CD4-positive, alpha-beta T cell (primary cell): ENCODE measurements around the gene MPZL3. TPM values are rescaled to one million over a fixed set of nuclear protein-coding genes. Genes with fewer than 3 reads are reported as not detected.

ENCODE experiments used
- ATAC-seq: fragments of 200-7000 bp; cut with Tn5 transposase; one replicate; pipeline ENCODE4 v1.10.0; 2022; ENCODE audit warnings: mild to moderate bottlenecking; ENCODE audit not compliant: poor library complexity
- CTCF ChIA-PET: fragments of 350-600 bp; sonication (Branson Sonifier 250); formaldehyde crosslinking; loops from one replicate; lab custom pipeline; 2021; ENCODE audit warnings: antibody characterized with exemption, inconsistent platforms; lab: Charles Lee
- POLR2A ChIA-PET: fragments of 350-600 bp; sonication (Branson Sonifier 250); formaldehyde crosslinking; loops from one replicate; lab custom pipeline; 2021; ENCODE audit warnings: antibody characterized with exemption, inconsistent platforms; lab: Charles Lee
- DNase-seq, 14 experiments: peaks; one replicate each; pipeline ENCODE4 v3.0.0-alpha.2; 2013 to 2020; ENCODE audit warnings: mixed read lengths in 2 of 14
- H3K27ac ChIP-seq, 2 donors: one replicate each; pipeline versions ENCODE4 v1.5.1 to v1.7.0; 2013; ENCODE audit warnings: low read length in 2 of 2, low read depth in 1 of 2, mild to moderate bottlenecking in 1 of 2
- H3K27me3 ChIP-seq, 2 experiments: 1 replicate in 1 of 2; 2 replicates in 1 of 2; pipeline versions ENCODE4 v1.6.1 to v1.7.0; 2013; ENCODE audit warnings: low read length in 2 of 2, control low read depth in 1 of 2, mild to moderate bottlenecking in 1 of 2, moderate library complexity in 1 of 2; ENCODE audit not compliant: insufficient read depth in 2 of 2, control insufficient read depth in 1 of 2
- H3K36me3 ChIP-seq: one replicate; pipeline ENCODE4 v1.6.1; 2013; ENCODE audit warnings: low read length, control low read depth; ENCODE audit not compliant: insufficient read depth
- H3K4me1 ChIP-seq: one replicate; pipeline ENCODE4 v1.6.1; 2013; ENCODE audit warnings: low read length, control low read depth; ENCODE audit not compliant: insufficient read depth
- H3K4me3 ChIP-seq: one replicate; pipeline ENCODE4 v1.5.1; 2013; ENCODE audit warnings: mild to moderate bottlenecking, low read length, moderate library complexity
- H3K9me3 ChIP-seq, 2 experiments: 1 replicate in 1 of 2; 2 replicates in 1 of 2; pipeline versions ENCODE4 v1.6.1 to v1.7.0; 2013; ENCODE audit warnings: low read length in 2 of 2, mild to moderate bottlenecking in 2 of 2, control low read depth in 1 of 2, moderate library complexity in 1 of 2; ENCODE audit not compliant: control insufficient read depth in 1 of 2, insufficient read depth in 1 of 2
- H3K27ac Mint-ChIP-seq: one replicate; pipeline ENCODE4 v1.8.0; 2020; ENCODE audit warnings: mixed read lengths
- H3K27me3 Mint-ChIP-seq: one replicate; pipeline ENCODE4 v1.8.0; 2021; ENCODE audit warnings: mixed read lengths
- H3K36me3 Mint-ChIP-seq: one replicate; pipeline ENCODE4 v1.8.0; 2021; ENCODE audit warnings: low read depth, mixed read lengths
- H3K4me1 Mint-ChIP-seq: one replicate; pipeline ENCODE4 v1.8.0; 2021; ENCODE audit warnings: low read depth, mixed read lengths
- H3K4me3 Mint-ChIP-seq: one replicate; pipeline ENCODE4 v1.8.0; 2020; ENCODE audit warnings: mild to moderate bottlenecking, mixed read lengths
- H3K9me3 Mint-ChIP-seq: one replicate; pipeline ENCODE4 v1.8.0; 2020; ENCODE audit warnings: mixed read lengths
- intact Hi-C, 2 experiments: fragments of 100-400 bp; cut with DNase I in 1 of 2; cut with micrococcal nuclease in 1 of 2; formaldehyde crosslinking; loops; one replicate each; pipeline versions ENCODE4 v1.15.1 to v1.9.0; 2023 to 2025; cut with DNase I, micrococcal nuclease
- total RNA-seq, 174 experiments: library from RNA in 2 of 174; stranded (reverse) in 2 of 174; gene quantifications; one replicate each; pipeline ENCODE4 v1.2.3 and lab custom pipeline; 2021 to 2026
- TF ChIP-seq, protein P1 (sequence below): fragments of 200-600 bp; IDR thresholded peaks from one replicate; pipeline ENCODE4 v1.8.0; 2022; ENCODE audit warnings: antibody characterized with exemption, mild to moderate bottlenecking

MPZL3 gene
- total RNA-seq, 2 experiments from 2014 or later = 29.0 to 30.2 TPM

DNA sequence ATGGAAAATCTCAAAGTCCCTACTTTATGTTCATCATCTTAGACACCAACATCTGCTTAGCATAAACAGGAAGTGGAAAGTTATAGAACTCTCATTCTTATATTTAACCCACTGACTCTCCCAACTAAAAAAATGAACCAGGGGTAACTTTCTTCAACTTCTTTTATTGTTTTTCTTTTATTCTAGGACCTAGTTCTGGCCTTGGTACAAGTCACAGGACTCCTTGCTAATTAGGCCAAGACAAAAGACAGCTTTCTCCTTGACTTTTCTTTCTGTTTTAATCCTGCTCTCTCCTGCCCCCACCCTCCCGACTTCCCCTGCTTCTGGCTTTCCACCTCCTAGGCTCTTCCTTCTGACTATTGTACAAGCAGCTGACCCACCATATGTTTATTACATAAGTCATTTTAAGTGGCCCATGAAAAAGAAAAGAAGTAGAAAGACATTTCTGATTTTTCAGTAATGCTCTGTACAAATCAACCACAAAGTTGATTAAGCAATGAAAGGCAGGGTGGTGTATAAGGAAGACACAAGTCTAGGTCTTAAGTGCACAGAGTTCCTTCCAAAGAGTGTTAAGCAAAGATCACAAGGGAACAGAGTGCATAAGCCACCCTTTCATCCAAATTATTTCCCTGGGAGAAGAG is 45.7 kb downstream of the MPZL3 start:
- CTCF ChIA-PET = no interaction called here
- TF ChIP-seq, protein P1, sequence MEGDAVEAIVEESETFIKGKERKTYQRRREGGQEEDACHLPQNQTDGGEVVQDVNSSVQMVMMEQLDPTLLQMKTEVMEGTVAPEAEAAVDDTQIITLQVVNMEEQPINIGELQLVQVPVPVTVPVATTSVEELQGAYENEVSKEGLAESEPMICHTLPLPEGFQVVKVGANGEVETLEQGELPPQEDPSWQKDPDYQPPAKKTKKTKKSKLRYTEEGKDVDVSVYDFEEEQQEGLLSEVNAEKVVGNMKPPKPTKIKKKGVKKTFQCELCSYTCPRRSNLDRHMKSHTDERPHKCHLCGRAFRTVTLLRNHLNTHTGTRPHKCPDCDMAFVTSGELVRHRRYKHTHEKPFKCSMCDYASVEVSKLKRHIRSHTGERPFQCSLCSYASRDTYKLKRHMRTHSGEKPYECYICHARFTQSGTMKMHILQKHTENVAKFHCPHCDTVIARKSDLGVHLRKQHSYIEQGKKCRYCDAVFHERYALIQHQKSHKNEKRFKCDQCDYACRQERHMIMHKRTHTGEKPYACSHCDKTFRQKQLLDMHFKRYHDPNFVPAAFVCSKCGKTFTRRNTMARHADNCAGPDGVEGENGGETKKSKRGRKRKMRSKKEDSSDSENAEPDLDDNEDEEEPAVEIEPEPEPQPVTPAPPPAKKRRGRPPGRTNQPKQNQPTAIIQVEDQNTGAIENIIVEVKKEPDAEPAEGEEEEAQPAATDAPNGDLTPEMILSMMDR = no peak
- intact Hi-C loops = no loop called here
- Mint-ChIP-seq H3K9me3 (no peaks in the 10 kb centered on the region), H3K27me3 (no peaks in the 10 kb centered on the region), H3K36me3 (peaks cover 39% of the 10 kb centered on the region), H3K27ac (peak overlapping the region; percentile 74), H3K4me3 (peak overlapping the region; percentile 75), H3K4me1 (peaks cover 8% of the 10 kb centered on the region)
- Histone ChIP-seq H3K4me3 (no peak overlapping the region), H3K36me3 (peaks cover 60% of the 10 kb centered on the region), H3K4me1 (peaks cover 54% of the 10 kb centered on the region), H3K27ac (peak overlapping the region in 1 of 2 donors; percentile 15), H3K9me3 (no peaks in the 10 kb centered on the region), H3K27me3 (no peaks in the 10 kb centered on the region)
- POLR2A ChIA-PET = interaction anchor here (1.0 to 1.9 kb wide), 3 partner anchors 10 to 23 kb away, joined by 4 to 13 read pairs (median 6); partner anchors contain the start of gene JAML
- peak in 1 of 14 experiments; percentile 49 for DNase-seq
- no peak for ATAC-seq

- Mint-ChIP-seq H3K27me3 (no peaks in the 10 kb centered on the region), H3K27ac (peak overlapping the region; percentile 74), H3K9me3 (no peaks in the 10 kb centered on the region), H3K4me1 (peaks cover 6% of the 10 kb centered on the region), H3K36me3 (peaks cover 32% of the 10 kb centered on the region), H3K4me3 (peak overlapping the region; percentile 75)
- TF ChIP-seq, protein P1 = no peak
- intact Hi-C loops = no loop called here
- ATAC-seq (no peak), DNase-seq (no peak)
- Histone ChIP-seq H3K4me3 (no peak overlapping the region), H3K9me3 (no peaks in the 10 kb centered on the region), H3K27me3 (no peaks in the 10 kb centered on the region), H3K4me1 (peaks cover 61% of the 10 kb centered on the region), H3K36me3 (peaks cover 55% of the 10 kb centered on the region), H3K27ac (peak overlapping the region in 1 of 2 donors; percentile 15)
- ChIA-PET CTCF (interaction anchor here (1.0 kb wide), 1 partner anchor 36 kb away, joined by 3 read pairs; no protein-coding TSS in a partner anchor), POLR2A (interaction anchor here (1.0 to 1.9 kb wide), 3 partner anchors 10 to 24 kb away, joined by 4 to 13 read pairs (median 6); partner anchors contain the start of gene JAML)
Measured at GRCh38 chr11:118205606-118206378, 46.4 kb downstream of the MPZL3 start.

DNA sequence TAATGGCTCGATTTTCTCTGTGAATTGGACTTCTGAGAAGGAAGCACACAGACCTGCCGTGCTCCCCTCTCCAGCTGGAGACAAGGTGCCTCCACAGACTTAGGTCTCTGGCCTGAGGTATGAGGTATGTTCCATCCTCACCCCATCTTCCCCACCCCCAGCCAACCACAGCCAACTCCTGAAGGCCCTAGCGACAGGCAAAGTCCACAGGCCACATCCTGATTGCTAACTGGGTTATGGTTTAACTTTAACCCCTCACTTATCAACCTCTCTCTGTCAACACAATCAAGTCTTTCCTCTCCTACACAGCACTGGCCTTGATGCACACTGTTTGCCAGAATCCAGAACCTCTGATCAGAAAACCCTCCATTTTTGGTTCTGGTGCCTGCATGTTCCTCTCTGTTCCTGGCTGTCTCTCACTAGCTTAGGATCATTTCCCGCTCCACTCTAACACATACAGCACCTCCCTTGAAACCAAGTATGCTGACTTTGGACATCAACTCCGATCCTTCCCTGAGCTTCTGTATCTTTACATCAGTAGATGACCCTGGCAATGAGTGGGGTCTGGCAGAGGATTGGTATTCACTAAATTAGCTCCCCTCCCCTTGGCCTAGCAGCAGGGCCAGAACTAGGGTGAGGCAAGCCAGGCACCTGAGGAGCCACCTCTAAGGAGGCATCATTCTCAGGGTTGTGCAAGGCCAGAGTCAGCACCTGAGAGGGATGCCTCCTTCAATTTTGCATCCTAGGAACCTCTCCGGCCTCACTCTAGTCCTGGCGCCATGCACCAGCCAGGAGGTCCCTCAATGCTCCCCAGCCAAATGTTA is 49.4 kb downstream of the MPZL3 start:
- peak; percentile 21 to 88 (median 46) for DNase-seq
- peak; percentile 54 for ATAC-seq
- POLR2A ChIA-PET = interaction anchor here (0.7 to 2.1 kb wide), 10 partner anchors 9 to 61 kb away, joined by 3 to 12 read pairs (median 4); partner anchors contain the start of genes JAML, MPZL2 and MPZL3
- Histone ChIP-seq H3K4me3 (no peak overlapping the region), H3K27me3 (no peaks in the 10 kb centered on the region), H3K9me3 (no peaks in the 10 kb centered on the region), H3K27ac (peak overlapping the region; percentile 23 to 25), H3K4me1 (peaks cover 74% of the 10 kb centered on the region), H3K36me3 (peaks cover 37% of the 10 kb centered on the region)
- Mint-ChIP-seq H3K27ac (no peak overlapping the region), H3K36me3 (peaks cover 24% of the 10 kb centered on the region), H3K4me1 (peaks cover 11% of the 10 kb centered on the region), H3K4me3 (no peak overlapping the region), H3K9me3 (no peaks in the 10 kb centered on the region), H3K27me3 (no peaks in the 10 kb centered on the region)
- TF ChIP-seq, protein P1 = no peak
- CTCF ChIA-PET = interaction anchor here (0.9 to 1.8 kb wide), 8 partner anchors 10 to 101 kb away, joined by 3 to 7 read pairs (median 4); partner anchors contain the start of genes CD3E and MPZL2
- intact Hi-C loops = loop anchor here (2.0 to 5.0 kb wide), 5 partner anchors 18 to 139 kb away; partner anchors contain the start of genes CD3D (in 1 of the 2) and CD3G (in 1 of the 2)
